ENCODE data around the gene OGG1. TPM values are rescaled to one million over a fixed set of nuclear protein-coding genes. Genes with fewer than 3 reads are reported as not detected.

Gene OGG1
- total RNA-seq (10 to 100 TPM; 13.3 to 34.9 (median 22.3) TPM), polyA plus RNA-seq (10 to 100 TPM; 16.0 to 25.6 (median 21.2) TPM)
- long read RNA-seq, donor 1, full-length matches to known transcripts = 19 of 52 reads
- long read RNA-seq, donor 1, partial matches to known transcripts = 0 of 52 reads
- long read RNA-seq, donor 1, other reads (novel, unspliced or antisense) = 33 of 52 reads
- long read RNA-seq, donor 2, full-length matches to known transcripts = 13 of 13 reads
- long read RNA-seq, donor 2, partial matches to known transcripts = 0 of 13 reads
- long read RNA-seq, donor 2, other reads (novel, unspliced or antisense) = 0 of 13 reads
- long read RNA-seq, donor 3, full-length matches to known transcripts = 6 of 6 reads
- long read RNA-seq, donor 3, partial matches to known transcripts = 0 of 6 reads
- long read RNA-seq, donor 3, other reads (novel, unspliced or antisense) = 0 of 6 reads
- long read RNA-seq, donor 4, full-length matches to known transcripts = 2 of 4 reads
- long read RNA-seq, donor 4, partial matches to known transcripts = 0 of 4 reads
- long read RNA-seq, donor 4, other reads (novel, unspliced or antisense) = 2 of 4 reads
- long read RNA-seq, donor 5, full-length matches to known transcripts = 39 of 49 reads
- long read RNA-seq, donor 5, partial matches to known transcripts = 0 of 49 reads
- long read RNA-seq, donor 5, other reads (novel, unspliced or antisense) = 10 of 49 reads
- long read RNA-seq, donor 6, partial matches to known transcripts = 0 of 2 reads
- long read RNA-seq, donor 6, other reads (novel, unspliced or antisense) = 0 of 2 reads
- long read RNA-seq, donor 7, full-length matches to known transcripts = 8 of 8 reads
- long read RNA-seq, donor 7, partial matches to known transcripts = 0 of 8 reads
- long read RNA-seq, donor 7, other reads (novel, unspliced or antisense) = 0 of 8 reads
- long read RNA-seq, donor 8, full-length matches to known transcripts = 13 of 89 reads
- long read RNA-seq, donor 8, partial matches to known transcripts = 30 of 89 reads
- long read RNA-seq, donor 8, other reads (novel, unspliced or antisense) = 46 of 89 reads
- long read RNA-seq, donor 9, full-length matches to known transcripts = 18 of 58 reads
- long read RNA-seq, donor 9, partial matches to known transcripts = 14 of 58 reads
- long read RNA-seq, donor 9, other reads (novel, unspliced or antisense) = 26 of 58 reads
- long read RNA-seq, donor 10, full-length matches to known transcripts = 7 of 54 reads
- long read RNA-seq, donor 10, partial matches to known transcripts = 19 of 54 reads
- long read RNA-seq, donor 10, other reads (novel, unspliced or antisense) = 28 of 54 reads

GRCh38 chr3:9749645-9750555, at the start of gene OGG1:
OGG1 (plus strand) TSS chr3:9749952; CDS start chr3:9750287, 335 bp downstream.
- Histone ChIP-seq H3K9me3 (replicated peaks in 1 of 3) (no peaks in the 10 kb centered on the region), H3K4me1 (replicated peaks in 1 of 2) (peaks cover 21 to 33% of the 10 kb centered on the region in 2 donors), H3K27ac (peak within 1 kb of the TSS; percentile 58 to 91 (median 89)), H3K36me3 (replicated peaks in 1 of 2) (peaks cover 0 to 50% of the 10 kb centered on the region in 2 donors), H3K27me3 (no peaks in the 10 kb centered on the region), H3K4me3 (peak within 1 kb of the TSS in 3 of 4 donors; percentile 16 to 54 (median 36))
- DNase-seq = peak; percentile 97 to 99 (median 99)
- intact Hi-C loops (cut with DNase I) = loop anchor here in 1 of 2 donors (10.0 kb wide), 1 partner anchor 55 kb away; no protein-coding TSS in a partner anchor
- TF ChIP-seq CTCF (IDR thresholded peaks at IDR 0.05) (peak in 1 of 6 experiments; percentile 7), POLR2A (IDR thresholded peaks at IDR 0.05) (peak in 1 of 2 donors; percentile 79)
- 0 to 1% (median 1%) methylated on average over 37 to 60 of the region's 60 CpGs for WGBS, 4 donors

GRCh38 chr3:9700536-9700935, 49.2 kb upstream of the OGG1 start:
- H3K27me3 ChIP-seq = no peaks in the 10 kb centered on the region
- 50 to 70% (median 58%) methylated on average over 2 of the region's 2 CpGs for WGBS, 4 donors
- peaks cover 17 to 18% of the 10 kb centered on the region in 2 donors for H3K4me1 ChIP-seq (replicated peaks in 1 of 2)
- no peak for TF ChIP-seq POLR2A (IDR thresholded peaks at IDR 0.05)
- TF ChIP-seq CTCF (IDR thresholded peaks at IDR 0.05) = no peak
- no peak overlapping the region for H3K4me3 ChIP-seq
- H3K36me3 ChIP-seq (replicated peaks in 1 of 2) = peaks cover 0 to 30% of the 10 kb centered on the region in 2 donors
- no peak for DNase-seq
- no peak overlapping the region for H3K27ac ChIP-seq
- intact Hi-C loops (cut with DNase I) = no loop called here
- H3K9me3 ChIP-seq (replicated peaks in 1 of 3) = no peaks in the 10 kb centered on the region

- intact Hi-C loops (cut with DNase I) = no loop called here
- DNase-seq = no peak
- TF ChIP-seq CTCF (IDR thresholded peaks at IDR 0.05) (no peak), POLR2A (IDR thresholded peaks at IDR 0.05) (no peak)
- no peaks in the 10 kb centered on the region for H3K9me3 ChIP-seq (replicated peaks in 1 of 3)
- peaks cover 17 to 18% of the 10 kb centered on the region in 2 donors for H3K4me1 ChIP-seq (replicated peaks in 1 of 2)
- no peak overlapping the region for H3K27ac ChIP-seq
- H3K36me3 ChIP-seq (replicated peaks in 1 of 2) = peaks cover 0 to 26% of the 10 kb centered on the region in 2 donors
- 76 to 100% (median 89%) methylated on average over 3 to 7 of the region's 7 CpGs for WGBS, 4 donors
- H3K27me3 ChIP-seq = no peaks in the 10 kb centered on the region
- no peak overlapping the region for H3K4me3 ChIP-seq
Observed at GRCh38 chr3:9701006-9701405, 48.7 kb upstream of the OGG1 start.

Data from adrenal gland (tissue), 19 donors.